ENCODE results near the gene GOLPH3.
A peak's percentile ranks its signal among the peaks of the same experiment; 100 is the strongest.

GOLPH3 gene

GRCh38 chr5:32173267-32174010 is 680 bp downstream of the GOLPH3 start (continued):
- TF ChIP-seq SALL2 (tag by site-specific recombination; IDR thresholded peaks at IDR 0.05; ENCODE audit: borderline replicate concordance), result no peak
- TF ChIP-seq ZNF19 (tag by site-specific recombination; IDR thresholded peaks at IDR 0.05; ENCODE audit: low read depth), result no peak
- TF ChIP-seq BCL11B (tag by site-specific recombination; IDR thresholded peaks at IDR 0.05; ENCODE audit: low read depth), result 0 out of 2 replicates have a peak, but pooled peaks have one; percentile 78
- peak; percentile 69 for TF ChIP-seq IKZF3 (tag by site-specific recombination; IDR thresholded peaks at IDR 0.05)
- peak; percentile 97 for TF ChIP-seq ZNF423 (tag by site-specific recombination; IDR thresholded peaks at IDR 0.05)
- TF ChIP-seq ZNF350 (tag by site-specific recombination; IDR thresholded peaks at IDR 0.05), result no peak
- TF ChIP-seq ZNF513 (tag by site-specific recombination; IDR thresholded peaks at IDR 0.05), result no peak
- no peak for TF ChIP-seq HOXD13 (CRISPR knock-in tag; IDR thresholded peaks at IDR 0.05; ENCODE audit: borderline replicate concordance)
- TF ChIP-seq ZNF335 (tag by site-specific recombination; conservative IDR thresholded peaks at IDR 0.05), result peak; percentile 81
- TF ChIP-seq ZFHX2 (tag by site-specific recombination; conservative IDR thresholded peaks at IDR 0.05), result no peak
- TF ChIP-seq ZNF529 (tag by site-specific recombination; IDR thresholded peaks at IDR 0.05; ENCODE audit: insufficient replicate concordance), result no peak
- peak; percentile 11; the same call in 1 of the 2 replicates for TF ChIP-seq ZBTB20 (tag by site-specific recombination; IDR thresholded peaks at IDR 0.05)
- TF ChIP-seq KLF1 (tag by site-specific recombination; IDR thresholded peaks at IDR 0.05), result no peak
- 0 out of 2 replicates have a peak, but pooled peaks have one; percentile 13 for TF ChIP-seq ZFP3 (tag by site-specific recombination; IDR thresholded peaks at IDR 0.05; ENCODE audit: low read depth)
- TF ChIP-seq ZNF660 (tag by site-specific recombination; IDR thresholded peaks at IDR 0.05), result peak; percentile 61
- TF ChIP-seq HOXA7 (CRISPR knock-in tag; IDR thresholded peaks at IDR 0.05; ENCODE audit: borderline replicate concordance), result no peak
- TF ChIP-seq KLF7 (tag by site-specific recombination; IDR thresholded peaks at IDR 0.05; ENCODE audit: borderline replicate concordance), result no peak
- TF ChIP-seq PRDM6 (tag by site-specific recombination; IDR thresholded peaks at IDR 0.05), result peak; percentile 96; the same call in 1 of the 2 replicates
- no peak for TF ChIP-seq MZF1 (tag by site-specific recombination; IDR thresholded peaks at IDR 0.05; ENCODE audit: borderline replicate concordance)
- TF ChIP-seq ZBTB8A (tag by site-specific recombination; IDR thresholded peaks at IDR 0.05), result peak; percentile 64
- TF ChIP-seq ZNF18 (tag by site-specific recombination; IDR thresholded peaks at IDR 0.05), result no peak
- peak; percentile 20; the same call in 1 of the 2 replicates for TF ChIP-seq ZNF394 (tag by site-specific recombination; IDR thresholded peaks at IDR 0.05; ENCODE audit: borderline replicate concordance)
- TF ChIP-seq ZNF341 (tag by site-specific recombination; IDR thresholded peaks at IDR 0.05; ENCODE audit: low read depth), result peak; percentile 85
- 0 out of 2 replicates have a peak, but pooled peaks have one; percentile 15 for TF ChIP-seq REST (tag by site-specific recombination; IDR thresholded peaks at IDR 0.05)
- TF ChIP-seq ZNF24 (tag by site-specific recombination; IDR thresholded peaks at IDR 0.05), result 0 out of 2 replicates have a peak, but pooled peaks have one; percentile 52
- TF ChIP-seq PATZ1 (tag by site-specific recombination; IDR thresholded peaks at IDR 0.05), result peak; percentile 42; the same call in 1 of the 2 replicates
- no peak for TF ChIP-seq KLF16 (tag by site-specific recombination; IDR thresholded peaks at IDR 0.05)
- TF ChIP-seq ZNF248 (tag by site-specific recombination; IDR thresholded peaks at IDR 0.05), result no peak
- TF ChIP-seq ZFP69B (tag by site-specific recombination; IDR thresholded peaks at IDR 0.05), result peak; percentile 67
- no peak for TF ChIP-seq ZNF221 (tag by site-specific recombination; IDR thresholded peaks at IDR 0.05; ENCODE audit: borderline replicate concordance)
